Measurements from ENCODE around the gene PPP6R3. TPM values are rescaled to one million over a fixed set of nuclear protein-coding genes. Genes with fewer than 3 reads are reported as not detected.

The PPP6R3 gene
- total and polyA plus RNA-seq, 2 of the 13 experiments (the other 11 are each of a cell fraction or from before 2014, with no cell fraction given), result 41.2 to 83.4 TPM

- TF ChIP-seq MAZ (IDR thresholded peaks at IDR 0.05; ENCODE audit: borderline replicate concordance, low read depth, low read length), result 0 out of 2 replicates have a peak, but pooled peaks have one; percentile 4
- TF ChIP-seq MAZ (CRISPR knock-in tag; IDR thresholded peaks at IDR 0.05; ENCODE audit: low read depth), result 0 out of 2 replicates have a peak, but pooled peaks have one; percentile 4
- no peak for TF ChIP-seq FOSL1 (CRISPR knock-in tag; IDR thresholded peaks at IDR 0.05; ENCODE audit: borderline replicate concordance)
- TF ChIP-seq DMAP1 (CRISPR knock-in tag; IDR thresholded peaks at IDR 0.05), result no peak
- TF ChIP-seq NR0B2 (CRISPR knock-in tag; IDR thresholded peaks at IDR 0.05), result no peak
- no peak; the same call in 1 of the 2 replicates for TF ChIP-seq ZNF543 (CRISPR knock-in tag; IDR thresholded peaks at IDR 0.05)
- no peak for TF ChIP-seq MATR3 (CRISPR knock-in tag; IDR thresholded peaks at IDR 0.05)
- no peak for TF ChIP-seq RCOR2 (CRISPR knock-in tag; IDR thresholded peaks at IDR 0.05)
- no peak for TF ChIP-seq ZBTB1 (CRISPR knock-in tag; IDR thresholded peaks at IDR 0.05; ENCODE audit: borderline replicate concordance)
- 0 out of 2 replicates have a peak, but pooled peaks have one; percentile 40 for TF ChIP-seq ZMAT3 (CRISPR knock-in tag; conservative IDR thresholded peaks at IDR 0.05)
- TF ChIP-seq SALL1 (CRISPR knock-in tag; IDR thresholded peaks at IDR 0.05), result 0 out of 2 replicates have a peak, but pooled peaks have one; percentile 35
- TF ChIP-seq MNT (IDR thresholded peaks at IDR 0.05), result no peak
- TF ChIP-seq EEA1 (CRISPR knock-in tag; IDR thresholded peaks at IDR 0.05; ENCODE audit: borderline replicate concordance), result 0 out of 2 replicates have a peak, but pooled peaks have one; percentile 56
- peak; percentile 72; the same call in 1 of the 2 replicates for TF ChIP-seq ZNF546 (CRISPR knock-in tag; conservative IDR thresholded peaks at IDR 0.05)
- TF ChIP-seq POLR2A (IDR thresholded peaks at IDR 0.05; ENCODE audit: insufficient read depth in 1 of 2, low read depth in 2 of 2, low read length in 2 of 2), result peak; percentile 66 to 83
- no peak for TF ChIP-seq KDM3A (CRISPR knock-in tag; IDR thresholded peaks at IDR 0.05; ENCODE audit: low read depth)
- TF ChIP-seq HES4 (CRISPR knock-in tag; IDR thresholded peaks at IDR 0.05; ENCODE audit: borderline replicate concordance), result peak; percentile 18; the same call in 1 of the 2 replicates
- no peak for TF ChIP-seq SOX6 (IDR thresholded peaks at IDR 0.05)
- no peak for TF ChIP-seq SOX6 (CRISPR knock-in tag; IDR thresholded peaks at IDR 0.05)
- peak; percentile 12; the same call in 1 of the 2 replicates for TF ChIP-seq SALL2 (CRISPR knock-in tag; IDR thresholded peaks at IDR 0.05)
- no peak for TF ChIP-seq ETS1 (CRISPR knock-in tag; IDR thresholded peaks at IDR 0.05)
- TF ChIP-seq ATF7-NPFF (CRISPR knock-in tag; IDR thresholded peaks at IDR 0.05; ENCODE audit: low read depth), result peak; percentile 53; the same call in 1 of the 2 replicates
- TF ChIP-seq ZSCAN21 (CRISPR knock-in tag; IDR thresholded peaks at IDR 0.05; ENCODE audit: borderline replicate concordance), result peak; percentile 57; the same call in 1 of the 2 replicates
- TF ChIP-seq ZNF263 (CRISPR knock-in tag; IDR thresholded peaks at IDR 0.05), result 0 out of 2 replicates have a peak, but pooled peaks have one; percentile 14
- no peak for TF ChIP-seq HDAC1 (CRISPR knock-in tag; IDR thresholded peaks at IDR 0.05)
- TF ChIP-seq SRY (CRISPR knock-in tag; IDR thresholded peaks at IDR 0.05), result 0 out of 2 replicates have a peak, but pooled peaks have one; percentile 16
- TF ChIP-seq ZNF317 (CRISPR knock-in tag; IDR thresholded peaks at IDR 0.05), result no peak
- TF ChIP-seq CENPT (CRISPR knock-in tag; IDR thresholded peaks at IDR 0.05; ENCODE audit: low read depth), result 0 out of 2 replicates have a peak, but pooled peaks have one; percentile 33
- peak; percentile 53; the same call in 1 of the 2 replicates for TF ChIP-seq TGIF2 (CRISPR knock-in tag; IDR thresholded peaks at IDR 0.05)
These were observed at the start of gene PPP6R3 (continued) for GRCh38 chr11:68460741-68461574.
